HepG2 (cell line): ENCODE results near the gene KCNF1. TPM values are rescaled to one million over a fixed set of nuclear protein-coding genes. Genes with fewer than 3 reads are reported as not detected.
A peak's percentile ranks its signal among the peaks of the same experiment; 100 is the strongest.

Source experiments
- ATAC-seq: fragments of 200-7000 bp; cut with Tn5 transposase; 3 replicates; pipeline ENCODE4 v1.9.1; 2020; ENCODE audit warnings: mild to moderate bottlenecking, moderate library complexity
- BruUV-seq: library from RNA; stranded (reverse); fragments of 400-500 nt; replicated peaks from 2 replicates; lab custom pipeline; 2021; lab: Mats Ljungman, UMichigan
- CTCF ChIA-PET: fragments of 300-600 bp; formaldehyde crosslinking; extraction: SDS; loops from one replicate; lab custom pipeline; 2021; ENCODE audit warnings: low total read pairs, inconsistent platforms, low intra/inter-chr PET ratio; lab: Yijun Ruan, JAX
- POLR2A ChIA-PET: fragments of 350-600 bp; sonication (Branson Sonifier 250); formaldehyde crosslinking; loops from one replicate; lab custom pipeline; 2020; ENCODE audit warnings: antibody characterized with exemption, inconsistent platforms; lab: Yijun Ruan, JAX
- DNase-seq: peaks from one replicate; pipeline ENCODE4 v3.0.0-alpha.2; 2015; ENCODE audit warnings: low spot score
- FAIRE-seq: peaks from 3 replicates; lab custom pipeline; 2011; peaks lifted over from hg19 to GRCh38; lab: Jason Lieb, UNC
- H2AFZ ChIP-seq: one replicate; pipeline ENCODE4 v1.6.1; 2011; ENCODE audit warnings: low read length, inconsistent platforms
- H3K27ac ChIP-seq: fragments of 300-600 bp; 3 replicates; pipeline ENCODE4 v1.8.0; 2011; ENCODE audit warnings: mixed run types, mild to moderate bottlenecking, mixed read lengths, low read length, inconsistent platforms; ENCODE audit not compliant: insufficient read depth; ENCODE audit errors: extremely low read length
- H3K27me3 ChIP-seq, 2 experiments: fragments of 200-600 bp in 1 of 2; 2 replicates in 1 of 2; 3 replicates in 1 of 2; pipeline versions ENCODE4 v1.6.0 to v1.8.0; 2011; ENCODE audit warnings: low read length in 2 of 2, mild to moderate bottlenecking in 2 of 2, moderate library complexity in 2 of 2, inconsistent platforms in 1 of 2; ENCODE audit not compliant: insufficient read depth in 2 of 2, control insufficient read depth in 1 of 2
- H3K36me3 ChIP-seq, 2 experiments: fragments of 200-600 bp in 1 of 2; replicated peaks in 1 of 2; 2 replicates in 1 of 2; 3 replicates in 1 of 2; pipeline versions ENCODE4 v1.5.1 to v1.8.0; 2011; ENCODE audit warnings: low read length in 2 of 2, inconsistent platforms in 1 of 2; ENCODE audit not compliant: insufficient read depth in 2 of 2, control insufficient read depth in 1 of 2
- H3K4me1 ChIP-seq: 2 replicates; pipeline ENCODE4 v1.5.1; 2012; ENCODE audit warnings: low read length, inconsistent platforms; ENCODE audit not compliant: insufficient read depth
- H3K4me2 ChIP-seq: 2 replicates; pipeline ENCODE4 v1.6.0; 2011; ENCODE audit warnings: low read depth, low read length, inconsistent platforms
- H3K4me3 ChIP-seq, 3 experiments: fragments of 200-600 bp in 1 of 3; sonication (generic), shearing (Covaris generic) in 1 of 3; replicated peaks in 1 of 3; 2 replicates each; pipeline ENCODE4 v1.5.1; 2011 to 2016; ENCODE audit warnings: low read length in 3 of 3, inconsistent platforms in 2 of 3, low read depth in 2 of 3, mild to moderate bottlenecking in 2 of 3, control low read depth in 1 of 3, mixed read lengths in 1 of 3; ENCODE audit not compliant: insufficient read depth in 1 of 3
- H3K79me2 ChIP-seq: one replicate; pipeline ENCODE4 v1.6.1; 2011; ENCODE audit warnings: low read length, inconsistent platforms; ENCODE audit not compliant: insufficient read depth
- H3K9ac ChIP-seq: 2 replicates; pipeline ENCODE4 v1.6.0; 2011; ENCODE audit warnings: mild to moderate bottlenecking, low read depth, low read length, inconsistent platforms; ENCODE audit not compliant: insufficient read depth
- H3K9me3 ChIP-seq: 2 replicates; pipeline ENCODE4 v1.5.1; 2012; ENCODE audit warnings: mild to moderate bottlenecking, low read length
- H4K20me1 ChIP-seq: 2 replicates; pipeline ENCODE4 v1.6.0; 2011; ENCODE audit warnings: inconsistent platforms, mild to moderate bottlenecking, low read length, moderate library complexity; ENCODE audit not compliant: insufficient read depth
- ATM ChIP-seq: fragments of 450-650 bp; IDR thresholded peaks from 2 replicates; pipeline ENCODE4 v1.7.1; 2017; ENCODE audit warnings: mild to moderate bottlenecking, borderline replicate concordance
- FOXP1 ChIP-seq, 2 experiments: fragments of 450-650 bp in 1 of 2; IDR thresholded peaks; 2 replicates each; pipeline ENCODE4 v1.6.1; 2017 to 2018; ENCODE audit warnings: antibody characterized with exemption in 1 of 2
- HDAC1 ChIP-seq: sonication (generic); formaldehyde crosslinking; IDR thresholded peaks from 2 replicates; pipeline ENCODE4 v1.5.1; 2020; ENCODE audit warnings: mild to moderate bottlenecking, missing genetic modification reagents
- HINFP ChIP-seq: sonication (generic); formaldehyde crosslinking; IDR thresholded peaks from 2 replicates; pipeline ENCODE4 v1.4.0; 2020; ENCODE audit warnings: low read depth, mild to moderate bottlenecking, missing genetic modification reagents
- MATR3 ChIP-seq: sonication (generic); formaldehyde crosslinking; IDR thresholded peaks from 2 replicates; pipeline ENCODE4 v1.4.0; 2020; ENCODE audit warnings: missing genetic modification reagents
- PHB2 ChIP-seq: fragments of 450-650 bp; IDR thresholded peaks from 2 replicates; pipeline ENCODE4 v1.6.1; 2018; ENCODE audit not compliant: partially characterized antibody
- PLRG1 ChIP-seq: fragments of 450-650 bp; conservative IDR thresholded peaks from 2 replicates; pipeline ENCODE4 v1.6.1; 2016
- RNF2 ChIP-seq: fragments of 450-650 bp; conservative IDR thresholded peaks from 2 replicates; pipeline ENCODE4 v1.6.1; 2016; ENCODE audit warnings: low read depth
- SMAD1 ChIP-seq: sonication (generic); formaldehyde crosslinking; IDR thresholded peaks from 2 replicates; pipeline ENCODE4 v1.4.0; 2020; ENCODE audit warnings: missing genetic modification reagents, low read depth, mild to moderate bottlenecking, borderline replicate concordance
- ZKSCAN8 ChIP-seq: IDR thresholded peaks from 2 replicates; pipeline ENCODE4 v1.6.1; 2016; ENCODE audit warnings: borderline replicate concordance, missing genetic modification reagents, missing compliant biosample characterization
- ZMAT3 ChIP-seq: sonication (generic); formaldehyde crosslinking; conservative IDR thresholded peaks from 2 replicates; pipeline ENCODE4 v1.7.0; 2021; ENCODE audit warnings: missing genetic modification reagents
- ZNF282 ChIP-seq: fragments of 450-650 bp; IDR thresholded peaks from 2 replicates; pipeline ENCODE4 v1.6.1; 2018; ENCODE audit not compliant: partially characterized antibody
- ZNF512B ChIP-seq: sonication (generic); formaldehyde crosslinking; IDR thresholded peaks from 2 replicates; pipeline ENCODE4 v1.5.1; 2020; ENCODE audit warnings: missing genetic modification reagents, mild to moderate bottlenecking, borderline replicate concordance
- ZNF644 ChIP-seq: IDR thresholded peaks from 2 replicates; pipeline ENCODE4 v1.6.1; 2016; ENCODE audit warnings: low read depth
- in situ Hi-C: cut with HindIII; loops from 2 replicates; pipeline ENCODE4 v1.10.0; 2017; ENCODE audit warnings: low pct_unique_long_range_greater_than_20kb; ENCODE audit not compliant: extremely low pct_ligation_motif_present
- intact Hi-C: fragments of 100-400 bp; cut with micrococcal nuclease; formaldehyde crosslinking; loops from one replicate; pipeline ENCODE4 v1.10.0; 2022; ENCODE audit not compliant: unreplicated experiment
- polyA plus RNA-seq, 8 experiments: library from polyadenylated mRNA; depleted of rRNA in 3 of 8; stranded (reverse) in 7 of 8; unstranded in 1 of 8; fragments of >200 nt; fragmentation: Illumina TruSeq in 4 of 8; extraction: Trizol in 4 of 8; gene quantifications; 2 replicates each; pipeline versions ENCODE4 v1.2.1 to v1.2.3, GENCODE V29; 2011 to 2016; ENCODE audit warnings: low read depth in 4 of 8, missing spikeins in 1 of 8, mixed read lengths in 1 of 8; ENCODE audit not compliant: insufficient read depth in 1 of 8
- total RNA-seq, 5 experiments: library from RNA; depleted of rRNA; stranded (reverse); fragments of >200 nt; fragmentation: Illumina TruSeq; extraction: Trizol; gene quantifications; 2 replicates each; pipeline ENCODE4 v1.2.3, GENCODE V29; 2016; ENCODE audit warnings: low read depth in 1 of 5

KCNF1 gene
- total and polyA plus RNA-seq, 2 of the 13 experiments (the other 11 are each of a cell fraction or from before 2014, with no cell fraction given) = 0.09 to 0.12 TPM

DNA sequence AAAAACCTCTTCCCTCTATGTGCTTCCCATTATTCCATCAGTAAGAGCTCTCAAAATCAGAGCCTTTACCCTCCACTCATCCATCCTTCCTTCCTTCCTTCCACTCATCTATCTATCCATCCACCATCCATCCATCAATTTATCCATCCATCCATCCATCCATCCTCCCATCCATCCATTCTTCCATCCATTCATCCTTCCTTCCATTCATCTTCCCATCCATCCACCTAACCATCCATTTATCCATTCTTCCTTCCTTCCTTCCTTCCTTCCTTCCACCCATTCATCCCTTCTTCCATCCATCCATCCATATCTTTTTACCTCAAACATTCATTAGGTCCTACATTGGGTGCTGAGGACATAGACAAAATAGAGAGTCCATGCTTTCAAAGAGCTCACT lies 19.4 kb upstream of the KCNF1 start:
- TF ChIP-seq RNF2 (no peak), ZMAT3 (no peak), MATR3 (CRISPR knock-in tag) (no peak), ZNF282 (peak; percentile 58), PLRG1 (0 out of 2 replicates have a peak, but pooled peaks have one; percentile 85), FOXP1 (IDR thresholded peaks at IDR 0.05) (peak; percentile 47), FOXP1 (CRISPR knock-in tag; IDR thresholded peaks at IDR 0.05) (no peak), HINFP (no peak), ZNF644 (CRISPR knock-in tag) (no peak), HDAC1 (CRISPR knock-in tag) (no peak), SMAD1 (CRISPR knock-in tag) (no peak), ZNF512B (CRISPR knock-in tag) (no peak), ZKSCAN8 (CRISPR knock-in tag) (no peak), PHB2 (peak; percentile 60), ATM (peak; percentile 46; the same call in 1 of the 2 replicates)
- BruUV-seq = no TSS peak
- Histone ChIP-seq H3K9ac (no peak overlapping the region), H3K4me2 (no peak overlapping the region), H3K36me3 (no peaks in the 10 kb centered on the region), H3K4me1 (no peaks in the 10 kb centered on the region), H2AFZ (no peak overlapping the region), H3K9me3 (no peaks in the 10 kb centered on the region), H3K79me2 (no peaks in the 10 kb centered on the region), H3K4me3 (no peak overlapping the region), H3K27me3 (peaks cover 0 to 25% of the 10 kb centered on the region in 2 experiments; a peak in 2 of 5 replicates), H4K20me1 (no peaks in the 10 kb centered on the region), H3K27ac (no peak overlapping the region)
- DNase-seq (no peak), FAIRE-seq (no peak), ATAC-seq (no peak)
- intact Hi-C loops (loop anchor here (10.0 kb wide), 1 partner anchor 1028 kb away; no protein-coding TSS in a partner anchor), in situ Hi-C loops (no loop called here)
- POLR2A ChIA-PET = no interaction called here
- CTCF ChIA-PET = no interaction called here
